ENCODE results near the gene PIP5K1A.

DNA sequence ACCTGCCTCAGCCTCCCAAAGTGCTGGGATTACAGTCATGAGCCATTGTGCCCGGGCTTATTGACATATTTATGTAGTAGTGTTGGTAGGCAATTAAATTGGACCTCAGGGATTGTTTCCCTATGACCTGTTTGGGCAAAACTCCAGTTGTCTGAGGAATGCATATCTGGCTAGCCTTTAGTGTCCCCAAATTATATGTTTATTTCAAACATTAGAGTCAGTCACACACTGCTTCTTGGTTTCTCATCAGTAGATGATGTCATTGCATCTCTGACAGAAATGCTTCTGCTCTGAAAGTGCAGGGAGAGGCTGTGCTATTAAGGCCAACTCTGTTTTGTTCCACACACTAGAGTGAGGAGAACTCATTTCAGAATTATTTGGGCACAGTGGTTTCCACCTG lies 12.5 kb downstream of the PIP5K1A start:
- no peak for TF ChIP-seq SETDB1 (IDR thresholded peaks at IDR 0.05; ENCODE audit: low read length)
- no peak for TF ChIP-seq ZNF134 (CRISPR knock-in tag; conservative IDR thresholded peaks at IDR 0.05)
- no peak for TF ChIP-seq CEBPB (tag; IDR thresholded peaks at IDR 0.05)
- no peak for TF ChIP-seq POLR2A (conservative IDR thresholded peaks at IDR 0.05)
- TF ChIP-seq ZNF24 (IDR thresholded peaks at IDR 0.05): no peak
- TF ChIP-seq XRCC5 (IDR thresholded peaks at IDR 0.05; ENCODE audit: low read depth, low read length): no peak
- TF ChIP-seq ZBTB8A (IDR thresholded peaks at IDR 0.05; ENCODE audit: partially characterized antibody): no peak
- TF ChIP-seq MEF2A (IDR thresholded peaks at IDR 0.05; ENCODE audit: control insufficient read depth, low read depth, low read length): no peak

Measured in K562 (cell line).